NCI-H446 treated with DMSO at 0.1 percent for 48 hours (cell line): ENCODE measurements around the gene ASB8.
A peak's percentile ranks its signal among the peaks of the same experiment; 100 is the strongest.

Experiments
- DNase-seq: peaks from one replicate; lab custom pipeline; 2025; lab: John Stamatoyannopoulos, UW

ASB8 gene, protein sequence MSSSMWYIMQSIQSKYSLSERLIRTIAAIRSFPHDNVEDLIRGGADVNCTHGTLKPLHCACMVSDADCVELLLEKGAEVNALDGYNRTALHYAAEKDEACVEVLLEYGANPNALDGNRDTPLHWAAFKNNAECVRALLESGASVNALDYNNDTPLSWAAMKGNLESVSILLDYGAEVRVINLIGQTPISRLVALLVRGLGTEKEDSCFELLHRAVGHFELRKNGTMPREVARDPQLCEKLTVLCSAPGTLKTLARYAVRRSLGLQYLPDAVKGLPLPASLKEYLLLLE

DNA sequence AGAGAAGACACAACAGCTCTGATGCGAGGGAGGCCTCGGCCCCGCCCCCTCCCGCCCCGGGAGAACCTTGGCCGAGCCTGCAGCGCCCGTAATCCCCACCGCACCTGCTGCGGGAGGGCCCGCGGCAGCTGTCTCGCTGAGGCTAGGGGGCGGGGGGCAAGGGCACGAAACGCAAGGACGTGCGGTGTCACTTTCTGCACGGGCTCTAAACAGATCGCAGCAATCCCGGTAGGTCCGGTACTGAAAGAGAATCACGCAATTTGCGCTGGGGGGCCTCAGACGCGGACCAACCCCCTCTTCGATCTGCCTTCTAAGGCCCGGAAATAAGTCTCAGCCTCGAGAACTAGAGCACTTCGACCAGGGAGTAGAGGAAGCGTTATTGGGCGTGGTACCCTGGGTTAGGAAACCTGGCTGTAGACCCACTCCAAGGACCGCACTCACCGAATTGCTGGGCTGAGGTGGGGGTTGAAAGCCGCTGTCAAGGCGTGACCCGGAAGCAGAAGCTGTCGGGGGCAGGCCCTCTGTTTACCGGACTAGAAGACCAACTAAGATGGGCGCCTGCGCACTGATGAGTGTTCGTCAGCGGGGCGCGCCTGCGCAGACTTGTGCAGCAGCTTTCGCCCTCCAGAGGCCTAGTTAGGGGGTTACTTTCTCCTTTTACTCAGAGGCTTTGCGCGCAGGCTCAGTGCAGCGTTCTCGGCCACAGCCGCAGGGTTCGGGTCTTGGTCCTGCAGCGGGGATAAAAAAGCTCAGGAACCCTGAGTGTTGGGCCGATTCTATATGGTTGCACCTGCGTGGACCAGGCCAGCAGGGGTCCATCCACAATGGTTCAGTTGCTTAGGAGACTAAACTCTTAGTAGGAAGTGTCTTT is at the start of gene ASB8:
Gene ASB8 (minus strand): TSS at position 498 of the 871 bp plus-strand sequence. CDS start 4,019 bp downstream, outside the sequence.
- DNase-seq: peak; percentile 96

DNA sequence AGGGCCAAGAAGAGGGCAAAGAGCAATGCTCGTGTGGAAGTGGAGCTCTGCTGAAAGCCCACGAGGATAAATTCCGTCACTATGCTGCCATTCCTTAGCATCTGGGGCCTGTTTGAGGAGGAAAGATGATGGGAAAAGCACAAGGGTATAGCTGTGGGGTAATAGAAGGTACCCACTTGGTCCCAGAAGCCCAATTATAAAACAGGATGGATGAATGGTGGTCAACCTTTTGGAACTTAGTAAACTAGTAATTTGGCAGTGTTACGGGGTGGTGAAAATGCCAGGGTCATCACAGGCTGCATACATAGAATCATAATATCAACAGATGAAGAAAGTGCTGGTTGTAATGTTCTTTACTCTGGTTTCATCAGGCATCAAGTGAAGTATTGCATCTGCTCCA is 45.9 kb upstream of the ASB8 start, which contains the start of gene OR10AD1:
Gene OR10AD1 (minus strand): TSS at position 101 of the 400 bp plus-strand sequence. CDS start 0 bp downstream, at position 101.
- no peak for DNase-seq

DNA sequence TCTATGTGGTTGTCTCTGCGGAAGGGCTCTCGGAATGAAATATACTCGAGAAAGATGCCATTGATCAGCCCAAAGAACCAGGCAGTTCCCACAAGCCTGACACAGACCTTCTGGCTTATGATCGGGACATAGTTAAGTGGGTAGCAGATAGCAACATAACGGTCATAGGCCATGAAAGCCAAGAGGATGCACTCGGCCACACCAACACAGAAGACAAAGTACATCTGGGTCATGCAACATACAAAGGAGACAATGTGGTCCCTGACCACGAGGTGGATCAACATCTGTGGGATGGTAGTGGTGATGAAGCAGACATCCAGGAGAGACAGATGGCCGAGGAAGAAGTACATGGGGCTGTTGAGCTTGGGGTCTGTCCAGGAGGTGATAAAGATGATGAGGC is 45.5 kb upstream of the ASB8 start:
- no peak for DNase-seq

DNA sequence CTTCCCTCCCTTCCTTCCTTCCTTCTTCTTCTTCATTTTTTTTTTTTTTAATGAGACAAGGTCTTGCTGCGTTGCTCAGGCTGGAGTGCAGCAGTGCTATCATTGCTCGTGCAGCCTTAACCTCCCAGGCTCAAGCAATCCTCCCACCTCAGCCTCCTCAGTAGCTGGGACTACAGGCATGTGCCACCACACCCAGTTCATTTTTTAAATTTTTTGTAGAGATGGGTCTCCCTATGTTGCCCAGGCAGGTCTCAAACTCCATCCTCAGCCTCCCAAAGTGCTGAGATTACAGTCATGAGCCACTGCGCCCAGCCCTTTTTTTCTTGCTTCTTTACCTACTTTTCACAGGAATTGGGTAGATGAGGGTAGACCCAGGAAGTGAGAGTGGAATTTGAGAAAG is 44.2 kb upstream of the ASB8 start:
- DNase-seq: no peak

DNA sequence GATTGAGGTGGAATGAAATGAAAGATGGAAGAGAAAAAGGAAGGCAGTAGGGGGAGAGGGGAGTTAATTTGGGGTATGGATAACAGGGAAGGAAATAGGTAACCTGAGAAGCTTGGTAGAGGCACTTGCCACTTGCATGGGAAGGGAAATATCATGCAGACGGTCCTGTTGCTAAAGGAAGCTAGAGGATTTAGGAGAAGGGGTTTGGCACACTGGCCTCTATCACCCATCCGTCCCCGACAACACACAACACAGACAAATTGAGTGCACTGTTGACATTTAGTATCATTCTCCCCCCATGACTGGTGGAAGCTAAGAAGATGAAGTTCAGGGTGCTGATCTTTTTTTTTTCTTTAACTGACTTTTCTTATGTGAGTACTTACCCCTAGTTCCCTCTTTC is 43.8 kb upstream of the ASB8 start:
- no peak for DNase-seq

DNA sequence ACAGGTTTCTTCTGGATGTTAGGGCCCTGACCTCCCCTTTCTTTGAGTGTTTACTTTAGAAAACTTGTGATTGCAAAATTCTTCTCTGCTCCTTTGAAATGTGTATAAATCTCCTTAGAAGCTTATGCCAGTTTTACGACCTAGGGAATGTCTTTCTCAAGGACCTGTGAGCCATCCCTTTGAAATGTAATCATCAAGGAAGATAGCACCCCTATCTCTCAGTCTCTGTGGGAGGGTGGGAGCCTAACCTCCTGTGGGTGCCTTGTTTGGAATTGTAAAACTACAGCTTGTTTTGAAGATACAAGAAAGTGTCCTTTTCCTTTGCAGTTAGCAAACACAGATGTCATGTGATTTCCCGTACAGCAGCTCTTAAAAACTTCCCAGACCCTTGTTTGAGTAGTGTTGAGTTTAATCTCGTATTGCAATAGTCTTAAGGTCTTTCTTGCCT is 42.5 kb upstream of the ASB8 start:
- DNase-seq: no peak

DNA sequence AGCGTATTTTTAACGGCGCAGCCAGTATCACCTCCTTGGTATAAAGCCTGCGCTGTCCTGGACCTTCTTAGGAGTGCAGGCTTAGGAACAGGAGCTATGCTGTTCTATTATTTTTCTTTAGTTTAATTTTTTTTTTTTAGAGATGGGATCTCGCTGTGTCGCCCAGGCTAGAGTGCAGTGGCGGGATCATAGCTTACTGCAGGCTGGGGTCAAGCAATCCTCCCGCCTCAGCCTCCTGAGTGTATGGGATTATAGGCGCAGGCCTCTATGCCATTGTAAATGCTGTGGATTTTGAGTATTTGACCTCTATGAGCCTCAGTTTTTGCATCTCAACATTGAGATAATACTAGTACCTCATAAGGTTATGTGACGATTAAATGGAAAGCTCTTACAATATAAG is 41.7 kb upstream of the ASB8 start:
- DNase-seq: no peak

DNA sequence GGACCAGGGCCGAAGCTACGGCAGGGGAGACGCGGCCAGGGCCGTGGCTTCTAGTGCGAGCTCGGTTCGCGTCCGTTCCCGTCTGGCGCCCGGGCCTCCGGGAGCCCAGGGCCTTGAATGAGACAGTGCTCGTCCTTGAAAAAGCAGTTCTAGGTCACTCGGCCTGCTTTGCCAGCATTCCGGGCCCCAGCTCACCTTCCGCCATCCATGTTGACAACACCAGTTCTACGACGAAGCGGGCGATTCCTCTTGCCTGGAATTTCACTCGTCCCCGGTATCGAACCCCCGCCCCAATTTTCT is 41.3 kb upstream of the ASB8 start:
- no peak for DNase-seq

DNA sequence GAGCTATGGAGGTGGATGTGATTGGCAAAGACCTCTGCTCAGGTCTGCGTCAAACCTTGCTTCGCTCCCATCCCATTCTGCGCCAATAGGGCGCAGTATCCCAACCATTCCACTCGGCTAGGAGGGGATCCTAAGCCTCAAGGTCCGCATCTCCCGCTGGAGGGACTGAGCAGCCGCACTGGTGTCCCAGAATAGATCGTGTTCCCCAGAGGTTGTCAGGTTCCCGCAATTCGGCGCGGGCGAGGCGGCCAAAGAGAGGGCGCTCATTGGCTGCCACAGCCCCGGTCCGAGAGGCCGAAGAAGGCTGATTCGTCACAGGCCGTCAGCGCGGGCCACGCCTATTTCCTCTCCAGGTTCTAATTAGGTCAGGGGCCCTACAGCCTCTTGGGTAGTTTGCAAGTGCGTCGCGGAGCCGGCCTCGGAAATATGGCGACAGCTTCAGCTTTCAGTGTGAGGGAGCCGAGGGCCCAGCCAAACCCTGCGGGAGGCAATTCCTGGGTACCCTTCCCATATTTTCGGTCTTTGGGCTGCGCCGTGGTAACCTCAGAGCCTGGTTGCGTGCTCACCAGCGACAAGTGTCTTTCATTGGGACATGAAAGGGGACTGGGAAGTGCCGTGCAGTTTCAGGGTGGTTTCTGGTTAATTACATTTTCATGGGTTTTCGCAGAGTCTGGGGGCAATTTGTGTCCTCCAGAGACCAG is 40.8 kb upstream of the ASB8 start:
- DNase-seq: peak; percentile 3

DNA sequence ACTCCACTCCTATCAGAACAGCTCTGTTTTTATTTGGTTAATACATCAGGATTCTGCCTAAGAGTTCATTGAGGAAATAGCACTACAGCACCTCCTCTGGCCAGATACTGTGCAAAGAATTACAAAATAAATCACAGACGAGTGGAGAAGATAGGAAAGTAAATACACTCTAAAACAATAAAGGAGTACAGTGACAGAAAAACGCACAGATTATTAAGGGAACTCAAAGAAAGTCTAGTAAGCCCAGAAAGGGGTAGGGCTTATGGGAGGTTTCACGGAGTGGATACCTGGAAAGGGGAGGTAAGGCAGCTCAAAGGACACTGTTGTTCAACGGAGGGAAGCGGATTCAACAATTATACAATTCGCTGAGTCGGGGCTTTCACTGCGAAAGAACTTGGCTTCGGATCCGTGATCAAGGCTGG is 40.2 kb upstream of the ASB8 start:
- no peak for DNase-seq

DNA sequence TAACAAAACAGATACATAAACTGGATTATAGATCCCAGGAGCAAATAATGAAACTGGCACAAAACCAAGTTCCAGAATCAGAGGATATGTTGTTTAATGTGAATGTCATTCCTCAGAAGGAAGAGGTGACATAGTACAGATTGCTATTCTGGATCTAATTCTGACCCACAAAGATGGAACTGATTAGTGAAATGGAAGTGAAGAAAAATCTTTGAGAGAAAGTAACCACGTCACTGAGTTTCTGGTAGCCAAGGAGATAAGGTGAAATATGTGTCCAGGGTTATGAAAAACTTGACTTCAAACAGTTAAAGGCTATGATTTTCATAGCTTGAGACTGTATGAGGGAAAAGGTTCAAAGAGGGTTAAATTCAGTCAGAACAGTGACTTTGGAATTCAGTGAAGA is 37.5 kb upstream of the ASB8 start:
- no peak for DNase-seq

DNA sequence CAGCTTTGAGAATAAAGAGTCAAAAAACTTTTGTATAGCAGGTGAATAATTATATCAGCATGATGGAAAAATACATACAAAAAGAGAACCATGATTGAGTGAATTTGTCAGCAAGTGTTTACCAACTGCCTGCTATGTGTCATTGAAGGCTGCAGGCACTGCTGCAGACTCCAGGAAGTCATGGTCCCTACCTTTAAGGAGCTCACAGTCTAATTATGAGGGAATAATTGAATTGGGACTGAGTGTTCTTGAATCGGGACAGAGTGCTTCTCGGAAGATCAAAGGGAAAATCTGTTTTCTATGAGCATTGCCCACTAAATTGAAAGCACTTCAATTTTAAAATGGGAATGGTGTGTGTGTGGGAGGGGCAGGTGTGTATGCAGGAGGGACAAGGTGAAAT is 36.3 kb upstream of the ASB8 start:
- DNase-seq: no peak

DNA sequence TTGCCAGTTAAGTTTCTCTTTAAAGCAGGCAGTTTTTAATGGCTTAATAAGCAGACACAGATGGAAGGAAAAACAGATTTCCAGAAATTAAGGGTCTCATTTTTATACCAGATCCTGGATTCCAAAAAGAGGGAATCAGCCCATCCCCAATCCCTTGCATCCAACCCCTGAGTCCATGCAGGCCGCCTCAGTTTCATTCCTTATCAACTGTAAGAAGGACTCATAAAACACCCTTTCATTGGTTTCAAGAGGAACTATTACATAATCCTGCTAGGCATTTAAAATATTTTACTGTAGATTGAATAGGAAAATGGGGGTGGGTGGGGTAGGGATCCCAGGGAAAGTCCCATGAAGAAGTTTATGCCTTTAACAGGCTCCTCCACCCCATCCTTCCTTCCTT is 35.5 kb upstream of the ASB8 start:
- DNase-seq: no peak

DNA sequence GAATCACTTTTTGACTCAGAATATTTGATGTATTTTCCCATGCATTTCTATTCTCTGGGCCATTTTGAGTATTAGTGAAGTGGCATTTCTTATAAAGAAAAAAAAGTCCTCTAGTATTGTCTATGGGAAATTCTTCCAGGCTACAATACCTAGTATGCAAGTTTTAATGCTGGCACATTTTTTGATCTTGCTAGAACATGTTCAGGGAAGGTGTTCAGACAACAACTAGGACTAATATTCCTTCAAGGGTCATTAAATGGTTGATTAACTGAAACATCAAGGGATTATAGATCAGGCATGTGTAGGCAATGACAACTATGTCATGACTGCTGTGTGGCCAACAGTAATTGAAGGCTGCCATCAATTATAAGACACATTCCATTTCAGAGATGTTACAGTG is 33.8 kb upstream of the ASB8 start:
- DNase-seq: no peak

DNA sequence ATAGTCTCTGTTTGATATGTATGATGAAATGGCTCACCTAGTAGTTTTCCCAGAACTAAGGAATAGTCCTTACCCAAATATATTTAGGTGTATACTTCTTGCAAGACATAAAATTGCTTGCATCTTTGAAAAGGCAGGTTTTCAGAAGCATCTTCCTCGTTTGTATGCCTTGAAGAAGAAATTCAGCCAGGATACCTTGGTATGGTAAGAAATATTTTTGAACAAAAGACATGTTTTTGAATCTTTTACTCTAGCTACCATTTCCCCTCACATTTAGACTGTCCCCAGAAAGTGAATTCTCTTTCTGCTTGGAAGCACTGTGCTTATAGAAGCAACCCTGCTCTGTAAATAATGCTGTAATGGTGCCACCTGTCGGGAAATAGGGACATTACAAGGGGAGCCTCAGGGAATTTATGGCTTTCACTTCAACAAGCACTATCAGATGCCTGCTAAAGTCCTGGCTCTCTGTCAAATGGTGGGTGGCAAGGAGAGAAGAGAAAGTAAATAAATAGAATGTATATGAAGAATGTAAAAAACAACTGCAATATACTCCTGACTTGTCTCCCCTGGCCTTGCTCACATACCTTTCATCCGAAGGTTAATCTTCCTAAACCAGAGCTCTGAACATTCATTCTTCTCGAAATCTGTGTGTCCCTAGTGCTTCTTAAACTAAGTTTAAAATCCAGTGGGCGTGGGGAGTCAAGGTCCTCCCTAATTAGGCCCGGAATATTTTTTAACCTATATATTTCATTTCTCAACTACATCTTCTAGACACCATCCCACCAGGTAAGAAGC is 32.2 kb upstream of the ASB8 start:
- peak; percentile 7 for DNase-seq

DNA sequence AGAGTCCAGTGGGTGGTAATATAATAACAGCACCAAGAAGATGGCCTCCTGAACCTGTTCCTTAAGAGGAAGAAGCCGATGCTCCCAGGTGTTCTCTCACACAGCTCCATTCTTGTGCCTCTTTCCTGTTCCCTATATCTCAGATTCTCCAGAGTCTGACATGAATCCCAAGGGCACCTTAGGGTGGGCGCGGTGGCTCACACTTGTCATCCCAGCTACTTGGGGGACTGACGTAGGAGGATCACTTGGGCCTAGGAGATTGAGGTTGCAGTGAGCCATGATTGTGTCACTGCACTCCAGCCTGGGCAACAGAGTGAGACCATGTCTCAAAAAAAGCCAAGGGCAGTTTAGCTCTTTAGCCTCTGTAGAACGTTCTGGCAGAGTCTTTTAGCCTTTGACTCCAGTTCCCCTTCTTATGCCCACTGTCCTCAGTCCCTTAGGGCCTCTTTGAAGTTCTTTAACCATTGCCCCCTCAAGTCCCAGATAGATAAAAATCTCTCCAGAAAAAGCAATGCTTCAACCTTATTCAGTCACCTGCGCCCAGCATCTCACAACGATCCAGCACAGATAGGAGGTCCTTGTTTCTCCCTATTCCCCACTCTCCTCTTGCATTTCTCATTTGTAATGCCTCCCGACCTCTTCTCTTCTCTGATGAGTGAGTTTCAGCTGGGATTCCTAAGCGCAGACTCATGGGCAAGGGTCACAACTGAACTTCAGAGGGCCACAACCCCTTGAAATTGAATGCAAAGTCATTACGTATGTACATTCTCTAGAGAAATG is 30.8 kb upstream of the ASB8 start:
- no peak for DNase-seq

DNA sequence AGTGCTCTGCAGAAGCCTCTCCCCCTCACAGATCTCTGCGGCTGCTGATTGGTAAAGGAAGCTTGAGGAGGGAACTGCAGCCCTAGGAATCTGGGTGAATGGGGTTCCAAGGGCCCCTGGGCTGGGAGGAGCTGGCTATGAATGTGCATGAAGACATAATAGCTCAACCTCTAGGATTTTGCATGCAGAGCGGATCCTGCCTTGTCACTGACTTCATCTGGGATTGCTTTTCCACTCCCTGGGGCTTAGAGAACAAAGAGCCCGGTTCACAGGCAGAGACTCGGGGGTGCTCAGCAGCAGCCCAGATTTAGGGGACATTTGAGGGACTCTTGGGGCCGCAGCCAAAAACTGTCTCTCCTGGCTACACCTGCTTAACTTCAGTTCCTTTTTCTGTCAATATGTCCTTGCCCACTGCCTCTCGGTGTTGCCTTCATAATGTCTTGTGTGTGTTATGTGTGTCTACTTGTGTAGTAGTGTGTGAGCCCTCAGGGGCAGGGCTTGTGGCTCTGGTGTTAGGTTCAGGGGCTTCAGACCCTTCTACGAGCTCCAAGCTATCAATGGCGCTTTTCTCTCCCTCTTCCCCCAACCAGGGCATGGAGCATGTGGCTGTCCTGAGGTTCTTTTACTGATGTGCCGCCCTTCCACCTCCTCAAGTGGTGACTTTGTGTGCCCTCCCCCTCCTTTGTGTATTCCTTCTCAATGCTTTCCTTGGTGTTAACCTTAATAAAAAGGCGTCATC is 28.0 kb upstream of the ASB8 start:
- no peak for DNase-seq

DNA sequence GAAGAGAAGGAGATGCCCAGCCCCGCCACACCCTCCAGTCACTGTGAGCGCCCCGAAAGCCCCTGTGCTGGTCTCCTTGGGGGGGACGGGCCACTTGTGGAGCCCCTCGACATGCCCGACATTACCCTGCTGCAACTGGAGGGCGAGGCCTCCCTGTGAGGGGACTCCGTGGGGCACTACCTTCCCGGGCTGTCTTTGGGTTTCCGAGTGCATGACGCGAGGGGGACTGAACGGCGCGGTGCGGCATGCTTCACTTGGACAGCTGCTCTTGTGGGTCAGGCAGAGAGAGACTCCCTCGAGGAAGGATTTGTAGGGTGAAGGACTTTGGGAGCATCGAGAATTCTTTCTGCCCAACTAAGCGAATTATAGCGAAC is 27.2 kb upstream of the ASB8 start:
- no peak for DNase-seq

DNA sequence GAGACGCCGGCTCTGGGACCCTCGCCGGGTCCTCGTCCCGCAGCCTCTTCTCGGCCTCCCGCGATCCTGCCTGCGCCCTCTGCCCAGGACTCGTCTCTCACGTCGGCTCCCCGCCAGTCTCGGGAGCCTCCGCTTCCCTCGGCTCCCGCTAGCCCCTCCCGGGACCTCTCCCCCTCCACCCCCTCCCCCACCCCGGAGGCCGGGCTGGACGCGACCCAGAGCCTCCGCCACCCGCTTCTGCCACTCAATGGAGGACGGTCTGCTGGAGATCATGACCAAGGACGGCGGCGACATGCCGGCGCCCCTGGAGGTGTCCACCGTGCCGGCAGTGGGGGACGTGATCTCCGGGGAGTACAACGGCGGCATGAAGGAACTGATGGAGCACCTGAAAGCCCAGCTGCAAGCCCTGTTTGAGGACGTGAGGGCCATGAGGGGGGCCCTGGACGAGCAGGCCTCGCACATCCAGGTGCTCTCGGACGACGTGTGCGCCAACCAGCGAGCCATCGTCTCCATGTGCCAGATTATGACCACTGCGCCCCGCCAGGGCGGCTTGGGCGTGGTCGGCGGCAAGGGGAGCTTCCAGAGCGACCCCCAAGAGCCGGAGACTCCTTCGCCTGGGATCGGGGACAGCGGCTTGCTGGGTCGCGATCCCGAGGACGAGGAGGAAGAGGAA is 26.7 kb upstream of the ASB8 start:
- no peak for DNase-seq
